Vagina (tissue), 2 donors: ENCODE data around the gene MRPL50.

ENCODE experiments used
- CTCF ChIP-seq, 3 experiments: fragments of 450-650 bp in 2 of 3; fragments of 200-600 bp in 1 of 3; sonication (generic) in 1 of 3; IDR thresholded peaks; one replicate each; pipeline ENCODE4 v1.5.1; 2017 to 2019; ENCODE audit warnings: antibody characterized with exemption in 3 of 3, mild to moderate bottlenecking in 2 of 3, moderate library complexity in 2 of 3
- POLR2A ChIP-seq, 2 donors: fragments of 450-650 bp; IDR thresholded peaks; one replicate each; pipeline ENCODE4 v1.6.1; 2017; ENCODE audit warnings: antibody characterized with exemption in 2 of 2, mild to moderate bottlenecking in 2 of 2, moderate library complexity in 2 of 2
- POLR2AphosphoS5 ChIP-seq, 2 donors: sonication (generic); formaldehyde crosslinking; IDR thresholded peaks; one replicate each; pipeline ENCODE4 v1.9.0; 2017; ENCODE audit warnings: antibody characterized with exemption in 2 of 2, mild to moderate bottlenecking in 2 of 2, low read depth in 1 of 2; ENCODE audit not compliant: insufficient read depth in 1 of 2

- no peak for TF ChIP-seq POLR2AphosphoS5 (IDR thresholded peaks at IDR 0.05; ENCODE audit: insufficient read depth in 1 of 2, low read depth in 1 of 2)
- TF ChIP-seq POLR2A (IDR thresholded peaks at IDR 0.05), result no peak
- TF ChIP-seq CTCF (IDR thresholded peaks at IDR 0.05), result no peak
Measured at GRCh38 chr9:101442318-101442717, 43.9 kb upstream of the MRPL50 start.
